Activated T-helper 1 cell treated with Interleukin-2 at 50 U/mL for 16 hours (primary cell): Measurements from ENCODE around the gene FGD3.

Experiments
- DNase-seq: peaks from one replicate; pipeline ENCODE4 v3.0.0-alpha.2; 2020; ENCODE audit warnings: low read depth

FGD3 gene

GRCh38 chr9:93072383-93072795, 125.1 kb downstream of the FGD3 start:
- no peak for DNase-seq

- DNase-seq = no peak
Measured at GRCh38 chr9:93076101-93076791, 128.9 kb downstream of the FGD3 start.

DNA sequence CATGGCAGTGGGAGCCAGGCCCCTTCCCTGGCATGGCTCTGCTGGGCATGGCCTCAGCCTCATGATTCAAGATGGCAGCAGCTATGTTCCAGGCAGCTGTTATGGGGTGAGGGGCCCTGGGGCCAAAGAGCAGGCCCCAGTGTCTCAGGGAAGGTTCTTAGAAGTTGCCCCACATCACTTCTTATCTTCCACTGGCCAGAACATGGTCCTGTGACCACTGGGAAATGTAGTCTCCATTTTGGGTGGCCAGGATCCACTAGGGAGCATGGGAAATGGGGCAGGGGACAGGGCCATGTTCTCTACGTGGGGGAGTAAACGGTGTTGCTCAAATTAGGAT, 129.4 kb downstream of the FGD3 start:
- DNase-seq = no peak

- DNase-seq = no peak
Measured at GRCh38 chr9:93077367-93077766, 130.0 kb downstream of the FGD3 start.

DNA sequence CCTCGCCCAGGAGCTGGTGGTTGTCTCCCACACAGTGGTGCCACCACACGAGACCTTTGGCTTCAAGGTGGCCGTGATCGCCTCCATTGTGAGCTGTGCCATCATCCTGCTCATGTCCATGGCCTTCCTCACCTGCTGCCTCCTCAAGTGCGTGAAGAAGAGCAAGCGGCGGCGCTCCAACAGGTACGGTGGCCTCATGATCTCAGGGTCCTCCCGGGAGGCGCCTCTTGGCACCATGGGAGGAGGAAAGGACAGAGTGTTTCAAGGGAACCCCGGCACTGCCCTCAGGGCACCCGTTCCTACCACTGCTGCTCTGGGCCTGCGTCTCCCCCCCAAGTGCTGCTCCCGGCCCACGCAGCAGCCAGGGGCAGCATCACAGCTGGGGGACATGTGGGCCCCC, 130.5 kb downstream of the FGD3 start:
- no peak for DNase-seq

DNA sequence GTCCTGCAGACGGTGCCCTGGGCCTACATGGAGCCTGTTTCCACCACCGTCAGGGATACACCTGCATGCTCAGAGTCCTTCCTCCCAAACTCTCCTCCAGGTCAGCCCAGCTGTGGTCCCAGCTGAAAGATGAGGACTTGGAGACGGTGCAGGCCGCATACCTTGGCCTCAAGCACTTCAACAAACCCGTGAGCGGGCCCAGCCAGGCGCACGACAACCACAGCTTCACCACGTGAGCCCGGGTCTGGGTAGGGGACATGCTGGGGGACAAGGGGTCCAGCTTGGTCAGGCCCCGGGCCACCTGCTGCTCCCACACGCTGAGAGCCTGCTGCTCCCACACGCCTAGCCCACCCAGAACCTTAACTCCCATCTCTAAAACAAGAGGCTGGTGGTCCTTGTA, 132.0 kb downstream of the FGD3 start:
- no peak for DNase-seq

- DNase-seq = no peak
Measured at GRCh38 chr9:93080406-93080805, 133.1 kb downstream of the FGD3 start.

- no peak for DNase-seq
Measured at GRCh38 chr9:93081081-93081529, 133.8 kb downstream of the FGD3 start.

- DNase-seq = no peak
Measured at GRCh38 chr9:93081931-93082330, 134.6 kb downstream of the FGD3 start.

DNA sequence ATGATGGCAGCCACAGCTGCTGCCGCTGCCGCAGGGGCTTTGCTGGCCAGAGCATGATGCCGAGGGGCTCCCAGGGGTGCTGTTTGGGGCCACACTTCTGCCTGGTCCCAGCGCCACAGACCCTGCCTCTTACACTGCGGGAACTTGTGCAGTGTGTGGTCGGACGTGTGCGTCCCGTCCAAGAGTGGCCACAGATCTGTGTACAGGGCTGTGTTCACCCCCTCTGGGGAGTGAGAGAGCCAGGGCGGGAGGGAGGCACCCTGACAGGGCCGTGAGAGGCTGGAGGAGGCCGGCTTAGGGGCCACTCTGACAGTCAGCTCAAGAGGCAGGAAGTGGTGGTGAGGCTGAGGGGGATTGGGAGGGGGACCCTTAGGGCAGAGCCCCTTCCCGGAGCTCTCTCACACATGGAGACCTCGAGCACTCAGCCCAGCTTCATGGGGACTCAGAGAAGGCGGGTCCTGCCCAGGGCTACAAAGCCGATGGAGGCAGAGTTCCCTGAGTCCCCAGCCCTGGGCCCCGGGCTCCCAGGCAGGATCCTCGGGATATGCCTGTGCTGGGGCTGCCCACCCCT, 135.6 kb downstream of the FGD3 start:
- no peak for DNase-seq

DNA sequence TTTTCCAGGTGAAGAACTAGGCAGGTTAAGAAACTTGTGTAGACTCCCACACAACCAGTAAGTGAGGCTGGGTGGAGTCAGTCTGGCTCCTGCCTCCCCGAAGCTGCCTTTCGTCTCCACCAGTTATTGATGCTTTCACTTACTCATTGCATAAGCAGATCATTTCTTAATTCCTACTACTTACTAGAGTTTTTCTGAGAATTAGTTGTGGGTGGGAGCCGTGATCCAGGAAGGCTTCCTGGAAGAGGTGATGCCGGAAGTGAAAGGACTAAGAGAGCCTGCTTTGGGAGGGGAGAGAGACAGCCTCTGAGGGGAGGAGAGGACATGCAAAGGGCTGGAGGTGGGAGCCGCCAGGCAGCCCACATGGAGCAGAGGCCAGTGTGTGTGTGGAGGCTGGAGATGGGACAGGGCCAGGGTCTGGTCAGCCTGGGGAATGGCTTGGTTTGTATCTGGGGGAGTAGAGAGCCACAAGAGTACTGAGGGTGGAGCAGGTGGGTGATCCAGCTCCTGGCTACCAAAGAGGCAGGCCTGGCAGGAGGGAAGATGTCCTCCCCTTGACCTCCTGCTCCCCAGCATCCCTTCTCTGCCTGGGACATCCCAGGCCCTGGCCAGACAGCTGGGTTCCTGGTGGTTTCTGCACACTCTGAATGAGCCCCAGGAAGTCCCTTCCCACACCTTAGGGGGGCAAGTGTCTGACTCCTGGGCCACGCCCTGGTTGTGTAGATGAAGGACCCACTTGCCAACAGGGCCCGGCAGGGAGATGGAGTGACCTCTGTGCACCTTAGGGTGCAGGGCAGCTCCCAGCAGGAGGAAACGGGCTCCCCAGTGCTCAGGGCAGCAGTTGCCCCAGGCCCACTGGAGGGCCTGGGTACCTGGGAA, 136.5 kb downstream of the FGD3 start:
- no peak for DNase-seq

- DNase-seq = no peak
Measured at GRCh38 chr9:93084471-93084881, 137.2 kb downstream of the FGD3 start.

DNA sequence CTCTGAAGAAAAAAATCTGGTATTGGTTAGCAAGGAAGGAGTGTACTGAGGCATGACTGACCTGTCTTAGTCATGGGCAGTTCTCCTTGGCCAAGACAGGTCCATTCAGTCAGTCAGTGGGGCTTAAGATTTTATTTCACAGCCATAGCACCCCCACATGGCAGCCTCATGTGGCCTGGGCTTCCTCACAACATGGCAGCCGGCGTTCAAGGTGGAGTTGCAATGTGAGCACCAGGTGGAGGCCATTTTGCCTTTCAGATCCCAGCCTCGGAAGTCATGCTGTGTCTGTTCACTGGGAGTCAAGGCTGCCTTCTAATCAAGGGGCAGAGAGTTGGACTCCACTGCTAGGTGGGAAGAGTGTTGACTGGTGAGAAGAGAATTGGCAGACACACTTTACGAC, 138.4 kb downstream of the FGD3 start:
- DNase-seq = no peak
